HG03139 (cell line): ENCODE results near the gene MTNR1A.
"Not testable (repeated sequence)": the region's sequence is repeated elsewhere in the genome, so short reads cannot be mapped to it uniquely, and the experiment has no call there.

Source experiments
- ATAC-seq: cut with Tn5 transposase; IDR thresholded peaks from one replicate; pipeline ENCODE4 v1.9.1; 2021; ENCODE audit not compliant: unreplicated experiment

Gene MTNR1A

GRCh38 chr4:186563761-186564160 lies 8.4 kb upstream of the MTNR1A start:
- ATAC-seq: no peak

- no peak for ATAC-seq
Measured at GRCh38 chr4:186561748-186562147, 6.4 kb upstream of the MTNR1A start.

GRCh38 chr4:186560647-186561046 lies 5.3 kb upstream of the MTNR1A start:
- no peak for ATAC-seq

DNA sequence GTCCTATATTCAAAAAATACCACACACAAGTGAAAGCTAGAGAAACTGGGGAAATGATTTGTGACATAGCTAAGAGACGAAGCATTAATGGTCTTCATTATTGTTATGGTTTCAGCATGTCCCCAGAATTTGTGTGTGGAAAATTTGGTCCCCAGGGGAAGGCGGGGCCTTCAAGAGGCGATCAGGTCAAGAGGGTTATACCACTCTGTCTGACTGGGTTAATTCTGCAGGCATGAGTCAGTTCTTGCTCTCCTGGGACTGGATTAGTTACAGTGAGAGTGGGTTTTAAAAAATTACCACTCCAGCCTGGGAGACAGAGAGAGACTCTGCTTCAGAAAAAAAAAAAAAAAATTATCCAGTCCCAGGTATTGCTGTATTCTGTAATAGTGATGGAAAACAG lies 2.1 kb upstream of the MTNR1A start:
- no peak for ATAC-seq

GRCh38 chr4:186557061-186557460 lies 1.7 kb upstream of the MTNR1A start:
- no peak for ATAC-seq

DNA sequence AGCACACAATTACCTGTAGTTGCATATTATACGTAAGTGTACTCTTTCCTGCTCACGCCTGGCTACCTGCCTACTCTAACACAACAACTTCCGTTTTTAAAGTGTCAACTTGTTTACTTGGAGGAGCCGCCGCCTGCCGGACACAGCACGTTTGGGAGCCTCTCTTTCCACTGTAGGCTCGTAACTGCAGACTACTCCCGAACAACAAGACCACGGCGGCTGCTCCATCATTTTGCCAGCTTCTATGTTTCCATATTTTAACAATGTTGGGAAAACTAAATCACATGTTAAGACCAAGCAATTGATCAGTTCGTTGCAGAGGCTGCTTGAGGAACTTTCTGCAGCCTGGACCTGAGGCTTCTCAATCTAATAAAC lies 841 bp downstream of the MTNR1A start:
- ATAC-seq: no peak

DNA sequence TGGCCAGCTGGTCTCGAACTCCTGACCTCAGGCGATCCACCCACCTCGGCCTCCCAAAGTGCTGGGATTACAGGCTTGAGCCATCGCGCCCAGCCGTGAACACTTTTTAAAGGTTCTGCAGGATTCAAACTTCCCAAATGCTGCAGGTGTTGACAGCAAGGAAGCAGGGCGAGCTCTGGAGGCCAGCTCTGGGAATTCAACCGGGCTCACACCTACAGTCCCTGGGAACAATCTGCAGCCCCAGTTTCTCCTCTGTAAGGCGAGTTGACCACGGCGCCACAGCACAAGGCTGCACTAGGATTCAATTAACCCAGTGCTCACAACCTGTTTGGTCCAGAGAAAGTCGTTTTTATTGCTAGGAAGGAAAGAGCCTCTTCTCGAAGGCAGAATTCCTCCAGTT lies 1.6 kb downstream of the MTNR1A start:
- no peak for ATAC-seq

DNA sequence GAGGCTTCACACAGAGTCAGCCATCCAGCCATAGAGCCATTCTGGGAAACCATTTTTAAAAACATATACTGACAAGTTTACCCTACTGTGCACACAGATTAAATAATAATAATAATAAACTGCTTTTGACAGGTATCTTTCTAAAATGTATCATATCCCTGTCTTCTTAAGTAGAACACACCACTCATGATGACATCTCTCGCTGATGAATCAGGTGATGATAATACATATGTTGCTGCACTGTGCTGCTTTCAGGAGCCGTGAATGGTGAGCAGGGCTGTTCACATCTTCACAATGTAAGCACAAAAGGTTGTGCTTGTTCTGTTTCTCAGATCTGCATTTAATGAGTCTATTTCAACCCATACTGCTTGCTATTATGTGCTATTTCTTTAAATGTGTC lies 3.5 kb downstream of the MTNR1A start:
- no peak for ATAC-seq

DNA sequence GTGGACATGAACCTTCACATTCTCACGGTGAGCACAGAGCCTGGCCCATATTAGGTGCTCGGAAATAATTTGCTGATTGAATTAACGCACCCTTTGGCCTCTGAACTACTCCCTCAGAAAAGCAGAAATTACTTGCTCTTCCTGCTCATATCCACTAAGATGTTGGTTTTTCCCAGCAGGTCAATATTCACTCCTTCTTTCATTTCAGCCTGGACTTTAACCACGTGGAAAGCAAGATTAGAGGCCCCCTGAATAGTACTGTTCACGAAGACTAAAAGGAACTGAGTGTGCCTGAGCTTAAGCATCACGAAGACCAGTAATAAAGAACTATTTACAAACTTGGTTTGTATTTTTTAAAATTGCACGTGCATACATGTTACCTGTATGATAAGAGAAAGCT lies 9.9 kb downstream of the MTNR1A start:
- no peak for ATAC-seq

GRCh38 chr4:186543206-186543605 lies 12.2 kb downstream of the MTNR1A start:
- no peak for ATAC-seq

DNA sequence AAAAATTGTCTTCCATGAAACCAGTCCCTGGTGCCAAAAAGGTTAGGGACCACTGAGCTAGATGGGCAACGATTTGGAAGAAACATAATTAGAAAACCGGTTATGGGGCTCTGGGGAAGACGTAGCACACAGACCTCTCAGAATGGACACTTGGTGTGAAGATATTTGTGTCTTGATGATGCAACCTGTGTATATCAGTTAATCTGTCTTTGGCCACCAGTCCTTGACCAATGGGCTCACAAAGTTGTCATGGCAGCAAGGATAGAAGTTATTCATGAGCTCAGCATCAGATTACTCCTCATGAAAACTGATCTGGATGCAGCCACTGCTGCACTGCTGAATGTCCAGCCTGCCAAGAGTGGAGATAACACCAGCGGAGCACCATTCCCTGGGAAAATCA lies 13.6 kb downstream of the MTNR1A start:
- ATAC-seq: no peak

DNA sequence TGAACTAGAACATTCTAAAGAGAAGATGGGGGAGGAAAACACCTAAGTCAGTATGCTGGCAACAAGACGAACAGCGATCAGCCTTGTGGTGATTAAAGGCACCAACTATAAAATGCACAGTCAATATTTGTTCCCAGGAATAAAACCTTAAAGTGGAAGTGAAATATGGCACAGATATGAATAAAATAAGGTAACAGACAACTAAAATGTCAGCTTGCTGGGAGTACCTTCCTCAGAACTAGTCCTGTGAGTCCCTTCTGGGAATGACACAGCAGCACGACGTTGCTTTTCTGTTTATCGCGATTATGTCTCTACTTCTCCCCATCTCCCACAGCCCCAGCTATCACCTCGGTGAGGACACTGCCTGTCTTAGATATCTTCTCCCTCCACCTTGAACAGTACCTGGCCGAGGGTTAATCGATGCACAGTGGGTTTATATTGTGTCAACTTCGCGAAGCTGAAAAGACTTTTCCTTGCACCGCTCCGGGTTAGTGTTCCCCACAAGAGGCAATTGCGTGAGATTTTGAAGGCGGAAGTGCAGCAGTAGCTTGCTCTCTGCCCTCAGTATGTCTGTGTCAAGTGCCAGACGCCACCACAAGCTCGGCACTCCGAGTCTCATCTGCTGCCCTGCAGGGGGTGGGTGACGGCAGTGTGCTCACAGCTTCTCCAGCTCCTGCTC lies 17.4 kb downstream of the MTNR1A start:
- ATAC-seq: no peak

GRCh38 chr4:186536285-186536684 lies 19.1 kb downstream of the MTNR1A start:
- no peak for ATAC-seq

DNA sequence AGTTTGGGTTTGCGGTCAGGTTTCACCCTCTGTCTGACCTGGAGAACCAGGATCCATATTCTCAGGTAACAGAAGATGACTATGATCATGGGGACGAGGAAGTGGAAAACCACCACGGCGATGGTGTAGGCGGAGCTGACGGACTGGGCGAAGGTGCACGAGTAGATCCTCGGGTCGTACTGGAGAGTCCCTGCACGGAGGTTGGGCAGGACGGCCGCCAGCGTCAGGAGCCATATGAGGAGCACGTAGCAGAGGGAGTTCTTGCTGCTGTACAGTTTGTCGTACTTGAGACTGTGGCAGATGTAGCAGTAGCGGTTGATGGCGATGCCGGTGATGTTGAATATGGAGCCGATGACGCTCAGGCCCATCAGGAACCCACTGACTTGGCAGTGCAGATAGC lies 21.3 kb downstream of the MTNR1A start:
- no peak for ATAC-seq

DNA sequence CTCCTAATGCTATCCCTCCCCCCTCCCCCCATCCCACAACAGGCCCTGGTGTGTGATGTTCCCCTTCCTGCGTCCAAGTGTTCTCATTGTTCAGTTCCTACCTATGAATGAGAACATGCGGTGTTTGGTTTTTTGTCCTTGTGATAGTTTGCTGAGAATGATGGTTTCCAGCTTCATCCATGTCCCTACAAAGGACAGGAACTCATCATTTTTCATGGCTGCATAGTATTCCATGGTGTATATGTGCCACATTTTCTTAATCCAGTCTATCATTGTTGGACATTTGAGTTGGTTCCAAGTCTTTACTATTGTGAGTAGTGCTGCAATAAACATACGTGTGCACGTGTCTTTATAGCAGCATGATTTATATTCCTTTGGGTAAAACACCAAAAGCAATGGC lies 31.4 kb downstream of the MTNR1A start:
- not testable (repeated sequence) for ATAC-seq

- ATAC-seq: no peak
Measured at GRCh38 chr4:186516287-186516686, 39.1 kb downstream of the MTNR1A start.

DNA sequence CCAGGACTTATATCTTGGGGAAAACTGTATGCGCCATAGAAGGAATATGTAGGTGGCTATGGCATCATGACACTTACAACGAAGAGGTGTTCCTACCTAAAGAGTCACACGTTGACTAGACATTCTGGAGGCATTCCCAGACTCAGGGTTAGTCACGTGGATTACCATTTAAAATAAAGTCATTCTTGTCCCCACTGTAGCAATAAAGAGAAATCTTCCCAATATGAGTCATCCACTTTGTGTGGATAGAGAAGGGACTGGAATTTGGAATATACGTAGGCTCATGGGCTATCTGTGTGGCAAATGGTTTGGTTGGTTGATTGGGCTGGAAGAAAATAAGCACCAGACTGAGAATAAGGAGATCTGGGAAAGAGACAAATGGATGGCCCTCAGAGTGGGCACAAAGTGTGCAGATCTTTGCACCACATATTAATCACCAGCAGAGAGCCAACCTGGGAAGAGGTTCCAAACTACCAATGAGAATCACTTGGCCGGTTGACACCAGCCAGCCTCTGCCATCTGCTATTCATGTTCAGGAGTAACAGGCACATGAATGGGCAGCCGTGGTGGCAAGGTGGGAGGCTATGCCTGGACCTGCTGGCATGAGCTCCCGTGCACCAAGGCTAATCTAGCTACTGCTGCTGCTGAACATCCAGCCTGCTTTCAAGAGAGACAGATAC lies 41.0 kb downstream of the MTNR1A start:
- no peak for ATAC-seq

DNA sequence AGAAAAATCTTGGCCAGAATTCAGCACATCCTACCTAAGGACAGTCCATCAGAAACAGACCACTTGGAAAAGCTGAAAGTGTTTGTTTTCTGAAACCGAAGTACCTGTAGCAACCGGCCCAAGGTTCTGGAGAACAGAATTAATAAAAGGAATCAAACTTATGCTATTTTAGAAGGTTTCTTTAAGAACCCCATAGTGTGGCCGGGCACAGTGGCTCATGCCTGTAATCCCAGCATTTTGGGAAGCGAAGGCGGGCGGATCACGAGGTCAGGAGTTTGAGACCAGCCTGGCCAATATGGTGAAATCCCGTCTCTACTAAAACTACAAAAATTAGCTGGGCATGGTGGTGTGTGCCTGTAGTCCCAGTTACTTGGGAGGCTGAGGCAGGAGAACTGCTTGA lies 50.6 kb downstream of the MTNR1A start:
- not testable (repeated sequence) for ATAC-seq

GRCh38 chr4:186502231-186502630 lies 53.1 kb downstream of the MTNR1A start:
- no peak for ATAC-seq

- ATAC-seq: no peak
Measured at GRCh38 chr4:186501554-186501953, 53.8 kb downstream of the MTNR1A start.

DNA sequence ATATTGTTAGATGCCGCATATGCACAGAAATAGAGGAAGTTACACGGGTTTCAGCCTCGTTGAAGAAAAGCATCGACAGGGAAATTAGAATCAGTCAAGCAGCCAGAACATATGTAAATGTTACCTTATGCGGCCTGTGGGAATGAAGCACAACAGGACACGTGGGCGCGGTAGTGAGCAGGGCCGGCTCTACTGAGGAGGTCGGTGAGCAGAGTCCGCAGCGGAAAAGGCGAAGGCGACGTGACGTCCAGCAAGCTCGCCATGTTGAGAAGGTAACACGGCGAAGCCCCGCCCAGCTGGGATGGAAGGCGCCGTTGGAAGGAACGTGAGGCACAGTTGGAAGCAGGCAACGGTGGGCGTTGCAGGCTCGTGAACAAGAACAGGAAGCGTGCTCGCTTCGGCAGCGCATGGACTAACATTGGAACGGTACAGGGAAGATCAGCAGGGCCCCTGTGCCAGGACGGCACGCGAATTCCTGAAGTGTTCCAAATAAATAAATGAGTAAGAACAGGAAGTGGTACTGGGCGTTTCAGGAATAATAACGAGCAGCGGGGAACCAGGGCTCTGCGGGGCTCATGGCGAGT lies 54.6 kb downstream of the MTNR1A start:
- no peak for ATAC-seq

DNA sequence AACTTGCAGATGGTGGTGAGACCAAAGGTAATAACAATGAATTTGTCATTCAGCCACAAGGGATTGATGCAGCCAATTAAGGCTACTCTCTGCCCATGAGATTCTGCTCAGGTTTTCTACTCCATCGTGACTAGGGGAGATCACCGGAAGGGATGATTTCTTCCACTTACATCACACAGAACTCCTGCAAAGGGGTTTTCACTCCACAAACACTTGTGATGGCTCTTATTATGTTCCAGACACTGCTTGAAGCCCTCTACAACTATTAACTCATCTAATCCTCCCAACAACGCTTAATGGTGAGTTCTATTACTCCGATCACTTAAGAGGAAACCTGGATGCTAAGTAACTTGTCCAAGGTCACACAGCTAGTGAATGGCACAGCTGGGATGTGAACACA lies 55.9 kb downstream of the MTNR1A start:
- no peak for ATAC-seq

DNA sequence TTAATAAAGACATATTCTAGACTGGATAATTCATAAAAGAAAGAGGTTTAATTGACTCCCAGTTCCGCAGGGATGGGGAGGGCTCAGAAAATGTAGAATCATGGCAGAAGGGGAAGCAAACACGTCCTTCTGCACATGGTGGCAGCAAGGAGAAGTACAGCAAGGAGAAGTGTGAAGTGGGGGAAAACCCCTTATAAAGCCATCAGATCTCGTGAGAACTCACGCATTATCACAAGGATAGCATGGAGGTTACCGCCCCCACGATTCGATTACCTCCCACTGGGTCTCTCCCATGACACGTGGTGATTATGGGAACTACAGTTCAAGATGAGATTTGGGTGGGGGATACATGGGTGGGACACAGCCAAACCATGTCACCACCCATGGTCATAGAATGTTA lies 58.3 kb downstream of the MTNR1A start:
- ATAC-seq: no peak
